ENCODE measurements around the gene NOP56. TPM values are rescaled to one million over a fixed set of nuclear protein-coding genes. Genes with fewer than 3 reads are reported as not detected.

NOP56 gene
- total RNA-seq, 4 donors from 2014 or later: 73.0 to 174 (median 137) TPM

DNA sequence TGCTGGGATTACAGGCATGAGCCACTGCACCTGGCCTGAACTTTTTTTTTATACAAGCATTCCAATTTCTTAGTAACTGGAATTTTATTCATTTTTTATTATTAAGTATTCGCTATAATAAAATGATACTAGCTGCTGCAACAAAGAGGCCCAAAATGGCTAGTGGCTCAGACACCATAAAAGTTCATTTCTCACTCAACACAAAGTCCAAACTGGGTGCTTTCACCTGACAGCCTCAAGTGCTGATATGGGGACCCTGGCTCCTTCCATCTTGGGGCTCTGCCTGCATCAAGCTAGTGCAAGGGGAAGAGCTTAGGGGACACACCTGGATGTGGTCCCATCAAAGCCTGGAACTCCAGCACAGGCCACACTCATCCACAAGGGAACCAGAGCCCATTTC is 12.2 kb upstream of the NOP56 start:
- H3K9me3 ChIP-seq: no peaks in the 10 kb centered on the region
- 0% methylated on average over 1 of the region's 1 CpG for WGBS, 2 donors
- no peak for TF ChIP-seq POLR2A (IDR thresholded peaks at IDR 0.05)
- TF ChIP-seq, protein P1, sequence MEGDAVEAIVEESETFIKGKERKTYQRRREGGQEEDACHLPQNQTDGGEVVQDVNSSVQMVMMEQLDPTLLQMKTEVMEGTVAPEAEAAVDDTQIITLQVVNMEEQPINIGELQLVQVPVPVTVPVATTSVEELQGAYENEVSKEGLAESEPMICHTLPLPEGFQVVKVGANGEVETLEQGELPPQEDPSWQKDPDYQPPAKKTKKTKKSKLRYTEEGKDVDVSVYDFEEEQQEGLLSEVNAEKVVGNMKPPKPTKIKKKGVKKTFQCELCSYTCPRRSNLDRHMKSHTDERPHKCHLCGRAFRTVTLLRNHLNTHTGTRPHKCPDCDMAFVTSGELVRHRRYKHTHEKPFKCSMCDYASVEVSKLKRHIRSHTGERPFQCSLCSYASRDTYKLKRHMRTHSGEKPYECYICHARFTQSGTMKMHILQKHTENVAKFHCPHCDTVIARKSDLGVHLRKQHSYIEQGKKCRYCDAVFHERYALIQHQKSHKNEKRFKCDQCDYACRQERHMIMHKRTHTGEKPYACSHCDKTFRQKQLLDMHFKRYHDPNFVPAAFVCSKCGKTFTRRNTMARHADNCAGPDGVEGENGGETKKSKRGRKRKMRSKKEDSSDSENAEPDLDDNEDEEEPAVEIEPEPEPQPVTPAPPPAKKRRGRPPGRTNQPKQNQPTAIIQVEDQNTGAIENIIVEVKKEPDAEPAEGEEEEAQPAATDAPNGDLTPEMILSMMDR (IDR thresholded peaks at IDR 0.05): no peak
- no peak overlapping the region for H3K4me3 ChIP-seq
- H3K27me3 ChIP-seq: peaks cover 0 to 4% (median 0%) of the 10 kb centered on the region in 4 donors
- H3K4me1 ChIP-seq: no peaks in the 10 kb centered on the region
- DNase-seq: no peak
- H3K36me3 ChIP-seq: peaks cover 0 to 14% (median 0%) of the 10 kb centered on the region in 3 donors
- H3K27ac ChIP-seq: no peak overlapping the region
- intact Hi-C loops (cut with DNase I): loop anchor here (10.0 kb wide), 1 partner anchor 115 kb away; no protein-coding TSS in a partner anchor

DNA sequence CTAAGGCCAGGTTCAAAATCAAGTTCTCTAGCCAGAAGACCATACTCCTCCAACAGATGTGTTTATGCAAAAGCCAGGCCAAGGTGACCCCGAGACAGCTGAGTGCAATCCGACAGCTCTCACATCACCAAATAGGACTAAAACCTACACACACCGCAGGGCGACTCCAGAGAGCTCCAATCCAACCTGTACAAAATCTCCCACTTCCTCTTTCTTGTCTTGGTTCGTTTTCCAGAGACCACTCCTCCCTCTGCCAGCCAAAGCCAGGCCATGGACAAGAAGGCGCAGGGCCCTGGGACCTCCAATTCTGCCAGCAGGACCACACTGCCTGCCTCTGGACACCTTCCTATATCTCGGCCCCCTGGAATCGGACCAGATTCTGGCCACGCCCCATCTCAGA is 11.5 kb upstream of the NOP56 start:
- H3K27ac ChIP-seq: no peak overlapping the region
- H3K27me3 ChIP-seq: no peaks in the 10 kb centered on the region
- TF ChIP-seq, protein P1 (IDR thresholded peaks at IDR 0.05): no peak
- TF ChIP-seq POLR2A (IDR thresholded peaks at IDR 0.05): no peak
- H3K4me3 ChIP-seq: no peak overlapping the region
- 73 to 81% methylated on average over 9 of the region's 9 CpGs for WGBS, 2 donors
- no peak for DNase-seq
- H3K9me3 ChIP-seq: no peaks in the 10 kb centered on the region
- no peaks in the 10 kb centered on the region for H3K4me1 ChIP-seq
- intact Hi-C loops (cut with DNase I): loop anchor here (10.0 kb wide), 1 partner anchor 116 kb away; no protein-coding TSS in a partner anchor
- peaks cover 0 to 14% (median 0%) of the 10 kb centered on the region in 3 donors for H3K36me3 ChIP-seq

DNA sequence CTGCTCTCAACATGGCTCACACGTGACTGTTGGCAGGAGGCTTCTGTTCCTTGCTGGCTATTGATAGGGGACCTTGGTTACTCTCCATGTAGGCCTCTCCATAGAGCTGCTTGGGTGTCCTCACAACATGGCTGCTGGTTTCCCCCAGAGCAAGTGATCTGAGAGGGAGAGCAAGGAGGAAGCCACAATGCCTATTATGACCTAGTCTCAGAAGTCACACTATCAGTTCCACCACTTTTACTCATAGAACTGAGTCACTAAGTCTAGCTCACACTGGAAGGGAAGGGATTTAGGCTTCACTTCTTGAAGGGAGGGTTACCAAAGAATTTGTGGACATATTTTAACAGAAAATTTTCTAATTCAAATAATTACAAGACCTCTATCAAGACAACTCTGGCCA is 8.7 kb upstream of the NOP56 start:
- H3K4me1 ChIP-seq: peaks cover 0 to 8% (median 0%) of the 10 kb centered on the region in 3 donors
- no peaks in the 10 kb centered on the region for H3K9me3 ChIP-seq
- WGBS, 2 donors: 57 to 100% methylated on average over 1 of the region's 1 CpG
- no peak overlapping the region for H3K27ac ChIP-seq
- DNase-seq: no peak
- intact Hi-C loops (cut with DNase I): loop anchor here (10.0 kb wide), 1 partner anchor 119 kb away; no protein-coding TSS in a partner anchor
- H3K36me3 ChIP-seq: peaks cover 0 to 14% (median 0%) of the 10 kb centered on the region in 3 donors
- H3K27me3 ChIP-seq: no peaks in the 10 kb centered on the region
- no peak overlapping the region for H3K4me3 ChIP-seq
- TF ChIP-seq, protein P1 (IDR thresholded peaks at IDR 0.05): no peak
- TF ChIP-seq POLR2A (IDR thresholded peaks at IDR 0.05): no peak

DNA sequence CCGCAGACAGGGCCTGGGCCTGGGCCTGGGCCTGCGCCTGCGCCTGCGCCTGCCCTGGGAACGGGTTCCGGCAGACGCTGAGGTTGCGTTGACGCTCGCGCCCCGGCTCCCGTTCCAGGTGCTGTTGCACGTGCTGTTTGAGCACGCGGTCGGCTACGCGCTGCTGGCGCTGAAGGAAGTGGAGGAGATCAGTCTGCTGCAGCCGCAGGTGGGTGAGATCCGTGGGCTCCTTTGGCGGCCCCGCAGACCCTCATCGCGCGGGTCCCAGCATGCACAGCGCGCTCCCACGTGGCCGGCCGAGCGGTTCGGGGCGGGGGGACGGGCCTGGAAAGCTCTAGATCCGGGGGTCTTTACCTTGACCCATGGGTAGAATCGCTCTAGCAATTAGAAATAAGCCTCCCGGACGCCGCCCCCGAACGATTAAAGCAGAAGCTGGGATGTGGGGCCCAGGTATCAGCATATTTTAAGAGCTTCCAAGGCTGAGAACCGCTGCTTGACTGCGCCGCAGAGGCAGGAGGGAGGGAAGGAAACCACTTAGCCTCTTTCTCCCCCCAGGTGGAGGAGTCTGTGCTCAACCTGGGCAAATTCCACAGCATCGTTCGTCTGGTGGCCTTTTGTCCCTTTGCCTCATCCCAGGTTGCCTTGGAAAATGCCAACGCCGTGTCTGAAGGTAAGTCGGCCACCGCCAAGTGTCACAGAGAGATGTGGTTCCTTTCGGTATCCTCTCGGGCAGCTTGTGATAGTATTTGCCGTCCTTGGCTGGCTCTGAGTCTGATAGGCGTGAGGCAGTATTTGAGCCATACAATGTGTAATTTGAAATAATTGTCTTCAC is 508 bp downstream of the NOP56 start:
- 2% methylated on average over 9 to 23 of the region's 56 CpGs for WGBS, 2 donors
- Histone ChIP-seq H3K9me3 (no peaks in the 10 kb centered on the region), H3K27ac (peak overlapping the region; percentile 79 to 96 (median 89)), H3K4me1 (peaks cover 15 to 41% (median 22%) of the 10 kb centered on the region in 3 donors), H3K4me3 (peak overlapping the region; percentile 75 to 98 (median 85)), H3K36me3 (peaks cover 21 to 45% (median 39%) of the 10 kb centered on the region in 3 donors), H3K27me3 (no peaks in the 10 kb centered on the region)
- no peak for TF ChIP-seq POLR2A (IDR thresholded peaks at IDR 0.05)
- intact Hi-C loops (cut with DNase I): no loop called here
- no peak for DNase-seq

- TF ChIP-seq POLR2A (IDR thresholded peaks at IDR 0.05): no peak
- TF ChIP-seq, protein P1 (IDR thresholded peaks at IDR 0.05): no peak
- Histone ChIP-seq H3K4me1 (peaks cover 15 to 41% (median 22%) of the 10 kb centered on the region in 3 donors), H3K4me3 (peak overlapping the region; percentile 75 to 98 (median 85)), H3K36me3 (peaks cover 26 to 53% (median 42%) of the 10 kb centered on the region in 3 donors), H3K27me3 (no peaks in the 10 kb centered on the region), H3K9me3 (no peaks in the 10 kb centered on the region), H3K27ac (peak overlapping the region in 3 of 4 donors; percentile 79 to 96 (median 85))
- DNase-seq: no peak
- intact Hi-C loops (cut with DNase I): no loop called here
- 20 to 30% methylated on average over 12 to 13 of the region's 24 CpGs for WGBS, 2 donors
Measured at GRCh38 chr20:2653556-2654383, 1.3 kb downstream of the NOP56 start.
